ENCODE results near the gene PHACTR2.

Gene PHACTR2

DNA sequence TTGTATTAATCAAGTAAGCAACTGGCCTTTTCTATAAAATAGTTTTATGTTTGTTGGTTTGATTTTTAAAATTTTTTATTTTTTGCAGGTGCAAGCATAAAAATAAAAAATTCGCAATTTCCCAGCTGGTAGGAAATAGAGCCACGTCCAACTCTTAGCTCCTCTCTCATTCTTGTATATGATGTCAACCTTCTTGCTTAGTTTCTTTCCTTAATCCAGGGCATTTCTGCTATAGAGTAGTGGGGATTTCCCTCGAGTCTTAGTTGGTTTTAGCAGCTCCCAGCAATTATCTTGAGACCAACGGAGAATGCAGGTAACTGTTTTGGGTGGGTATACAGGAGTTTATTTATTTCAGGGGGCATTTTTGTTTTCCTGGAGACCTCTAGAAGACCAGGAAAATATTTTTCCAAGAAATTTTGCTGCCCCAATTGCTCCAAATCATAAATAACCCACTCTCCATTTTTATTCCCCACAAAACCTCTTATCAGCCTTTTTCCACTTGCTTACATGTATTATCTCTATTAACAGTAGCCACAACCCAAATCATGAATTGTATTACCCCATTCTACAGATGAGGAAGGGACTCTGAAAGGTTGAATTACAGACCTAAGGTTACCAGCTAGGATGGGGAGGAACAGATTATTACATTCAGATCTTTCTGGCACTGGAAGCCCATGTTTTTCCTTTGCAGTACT, 18.4 kb downstream of the PHACTR2 start:
- H3K27ac ChIP-seq = no peak overlapping the region
- TF ChIP-seq ZFX (IDR thresholded peaks at IDR 0.05) = no peak
- TF ChIP-seq, protein P1, sequence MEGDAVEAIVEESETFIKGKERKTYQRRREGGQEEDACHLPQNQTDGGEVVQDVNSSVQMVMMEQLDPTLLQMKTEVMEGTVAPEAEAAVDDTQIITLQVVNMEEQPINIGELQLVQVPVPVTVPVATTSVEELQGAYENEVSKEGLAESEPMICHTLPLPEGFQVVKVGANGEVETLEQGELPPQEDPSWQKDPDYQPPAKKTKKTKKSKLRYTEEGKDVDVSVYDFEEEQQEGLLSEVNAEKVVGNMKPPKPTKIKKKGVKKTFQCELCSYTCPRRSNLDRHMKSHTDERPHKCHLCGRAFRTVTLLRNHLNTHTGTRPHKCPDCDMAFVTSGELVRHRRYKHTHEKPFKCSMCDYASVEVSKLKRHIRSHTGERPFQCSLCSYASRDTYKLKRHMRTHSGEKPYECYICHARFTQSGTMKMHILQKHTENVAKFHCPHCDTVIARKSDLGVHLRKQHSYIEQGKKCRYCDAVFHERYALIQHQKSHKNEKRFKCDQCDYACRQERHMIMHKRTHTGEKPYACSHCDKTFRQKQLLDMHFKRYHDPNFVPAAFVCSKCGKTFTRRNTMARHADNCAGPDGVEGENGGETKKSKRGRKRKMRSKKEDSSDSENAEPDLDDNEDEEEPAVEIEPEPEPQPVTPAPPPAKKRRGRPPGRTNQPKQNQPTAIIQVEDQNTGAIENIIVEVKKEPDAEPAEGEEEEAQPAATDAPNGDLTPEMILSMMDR (conservative IDR thresholded peaks at IDR 0.05) = no peak

DNA sequence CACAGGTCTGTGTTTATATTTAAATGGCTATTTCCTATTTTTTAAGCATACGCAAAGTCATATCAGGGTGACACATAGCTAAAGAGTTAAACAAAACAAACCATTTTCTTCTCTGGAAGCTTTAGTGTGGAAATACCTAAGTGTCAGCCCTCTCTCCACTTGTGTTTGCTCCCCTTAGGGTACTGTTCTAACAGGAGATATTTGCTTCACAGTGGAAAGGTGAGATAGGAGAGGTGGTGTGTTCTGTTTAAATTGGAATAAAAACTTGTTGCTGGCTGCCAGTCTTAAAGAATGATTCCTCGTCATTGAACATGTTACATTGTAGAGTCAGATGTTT, 18.9 kb downstream of the PHACTR2 start:
- H3K27ac ChIP-seq = no peak overlapping the region
- TF ChIP-seq, protein P1 (conservative IDR thresholded peaks at IDR 0.05) = no peak
- no peak for TF ChIP-seq ZFX (IDR thresholded peaks at IDR 0.05)

DNA sequence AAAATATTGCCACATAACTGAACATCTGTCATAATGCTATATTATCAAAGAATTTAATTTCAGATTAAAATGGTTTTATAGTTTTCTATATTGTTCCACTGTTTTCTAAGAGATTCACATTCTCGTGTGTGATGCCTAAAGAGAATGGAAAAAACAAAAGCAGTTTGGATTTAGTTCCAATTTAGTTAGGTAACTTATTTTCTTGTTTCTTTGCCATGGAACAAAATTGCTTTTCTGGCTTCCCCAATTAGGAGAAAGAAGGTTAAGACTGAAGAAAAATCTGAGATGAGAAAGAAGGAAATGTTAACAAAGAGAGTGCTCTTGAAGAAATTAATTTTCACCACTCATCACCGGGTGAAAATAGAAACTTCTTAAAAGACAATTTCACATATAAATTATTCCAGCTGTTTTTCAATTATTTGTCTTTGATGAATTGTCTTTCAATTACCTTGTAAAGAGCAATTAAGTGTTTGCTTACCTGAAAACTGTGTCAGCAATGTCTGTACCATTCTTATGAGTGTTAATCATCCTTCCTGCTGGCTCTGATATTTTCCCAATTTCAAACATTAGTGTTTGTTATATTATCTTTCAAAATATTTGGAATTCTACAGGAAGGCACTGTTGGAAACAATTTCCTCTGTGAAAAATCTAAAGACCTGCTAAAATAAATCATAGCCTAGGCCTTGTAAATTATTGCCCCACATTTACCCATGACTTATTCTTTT, 19.5 kb downstream of the PHACTR2 start:
- no peak overlapping the region for H3K27ac ChIP-seq
- TF ChIP-seq ZFX (IDR thresholded peaks at IDR 0.05) = no peak
- TF ChIP-seq, protein P1 (conservative IDR thresholded peaks at IDR 0.05) = no peak

DNA sequence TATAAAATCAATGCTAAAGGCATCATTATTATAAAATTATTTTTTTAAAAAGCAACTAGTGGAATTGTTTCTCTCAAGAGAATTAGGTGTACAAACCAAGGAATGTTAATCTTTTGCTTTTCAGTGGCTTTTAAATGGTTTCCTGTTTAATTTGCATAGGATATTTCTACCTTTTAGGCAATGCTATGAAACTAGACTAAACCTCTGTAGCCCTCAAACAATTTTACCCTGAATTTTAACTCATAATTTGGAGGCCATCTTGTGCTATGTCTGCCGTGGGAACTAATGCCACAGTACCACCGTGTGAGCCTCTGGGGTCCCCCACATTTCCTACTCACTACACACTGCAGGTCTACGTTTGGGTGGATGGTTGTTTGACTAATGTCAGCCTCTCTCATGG, 20.6 kb downstream of the PHACTR2 start:
- no peak overlapping the region for H3K27ac ChIP-seq
- TF ChIP-seq ZFX (IDR thresholded peaks at IDR 0.05) = no peak

DNA sequence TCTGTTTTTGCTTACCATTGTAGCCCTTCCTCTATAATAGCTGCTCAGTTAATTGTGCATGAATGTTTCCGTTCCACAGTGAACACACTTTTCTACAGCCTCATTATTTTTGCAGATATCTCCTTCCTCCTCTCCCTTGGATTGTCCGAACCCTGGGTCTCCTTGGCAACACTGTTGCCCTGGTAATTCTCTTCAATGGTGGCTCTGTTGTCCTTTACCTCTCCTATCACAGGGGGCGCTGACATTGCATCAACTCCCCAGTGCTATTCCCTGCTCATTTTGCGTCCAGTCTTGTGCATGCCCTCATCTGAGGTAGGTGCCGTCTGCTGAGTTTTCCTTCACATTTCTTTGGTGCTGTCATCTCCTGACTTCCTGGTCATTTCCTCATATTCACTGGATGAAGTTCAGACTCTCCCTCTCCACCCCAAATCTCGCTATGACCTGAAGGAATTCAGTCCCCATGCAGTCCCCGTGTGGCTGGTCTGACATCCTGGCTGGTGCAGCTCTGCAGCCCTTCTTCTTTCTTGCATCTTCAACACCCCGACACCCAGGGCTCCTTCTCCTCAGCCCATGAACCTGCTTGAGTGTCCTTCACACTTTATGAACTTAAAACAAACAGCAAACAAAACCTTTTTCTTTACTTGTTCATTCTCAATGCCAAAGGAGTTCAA, 21.1 kb downstream of the PHACTR2 start:
- no peak overlapping the region for H3K27ac ChIP-seq
- TF ChIP-seq, protein P1 (conservative IDR thresholded peaks at IDR 0.05) = no peak
- no peak for TF ChIP-seq ZFX (IDR thresholded peaks at IDR 0.05)

DNA sequence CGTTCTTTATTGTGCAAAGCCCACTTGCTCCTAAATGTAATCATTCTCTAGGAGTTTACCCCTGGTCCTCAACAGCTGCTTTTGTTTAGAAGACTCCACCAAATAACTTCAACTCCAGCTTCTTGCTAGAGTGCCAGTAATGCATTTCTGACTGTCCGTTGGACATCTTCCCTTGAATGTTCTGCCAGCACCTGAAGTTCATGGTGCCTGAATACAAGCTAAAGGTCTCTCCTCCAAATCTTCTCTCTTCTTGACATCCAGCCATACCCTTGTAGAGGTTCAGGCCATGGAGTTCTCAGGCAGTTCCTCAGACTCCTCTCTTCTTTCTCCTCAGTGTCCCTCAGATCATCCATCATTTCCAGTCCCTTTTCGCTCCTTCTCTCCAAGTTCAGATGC, 21.7 kb downstream of the PHACTR2 start:
- H3K27ac ChIP-seq = no peak overlapping the region
- TF ChIP-seq, protein P1 (conservative IDR thresholded peaks at IDR 0.05) = no peak
- no peak for TF ChIP-seq ZFX (IDR thresholded peaks at IDR 0.05)

DNA sequence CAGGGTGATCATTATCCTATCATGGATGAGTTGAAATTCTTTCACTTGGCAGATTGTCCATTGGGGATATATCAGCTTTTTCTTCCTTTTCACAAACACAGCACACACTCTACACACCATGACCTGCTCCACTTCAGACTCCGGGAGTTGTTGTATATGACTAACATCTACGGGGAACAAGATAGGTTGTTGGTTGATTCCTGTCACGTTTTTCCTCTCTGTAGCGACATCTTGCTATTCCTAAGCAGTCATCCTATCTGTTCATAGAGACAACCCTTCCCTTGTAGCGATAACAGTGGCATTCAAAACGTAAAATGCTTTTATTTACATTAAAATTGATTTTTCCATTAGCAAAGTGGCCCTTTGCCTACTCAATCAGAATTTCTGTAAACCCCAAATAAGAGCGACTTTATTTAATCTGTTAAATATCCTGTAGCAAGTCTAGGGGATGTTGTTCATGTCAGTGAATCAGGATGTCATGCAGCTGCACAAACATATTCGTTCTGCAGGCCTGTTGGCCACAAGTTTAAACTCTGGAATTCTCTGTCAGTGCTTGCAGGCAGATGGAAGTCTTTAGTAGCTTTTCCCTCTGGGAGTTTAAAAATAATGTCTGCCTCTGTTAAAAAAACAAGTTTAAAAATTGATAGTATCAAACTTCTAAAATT, 23.1 kb downstream of the PHACTR2 start:
- TF ChIP-seq ZFX (IDR thresholded peaks at IDR 0.05) = no peak
- TF ChIP-seq, protein P1 (conservative IDR thresholded peaks at IDR 0.05) = no peak
- no peak overlapping the region for H3K27ac ChIP-seq
